Choroid plexus epithelial cell (primary cell): ENCODE data around the gene ITGB3.

Source experiments
- DNase-seq: peaks from one replicate; pipeline ENCODE4 v3.0.0-alpha.2; 2010; ENCODE audit warnings: low read depth
- H3K4me3 ChIP-seq: 2 replicates; pipeline ENCODE4 v1.5.1; 2011; ENCODE audit warnings: low read depth, mild to moderate bottlenecking, control low read depth, low read length, moderate library complexity
- TF ChIP-seq, protein P1 (sequence below): conservative IDR thresholded peaks from 2 replicates; pipeline ENCODE4 v1.5.1; 2011; ENCODE audit warnings: low read depth, mild to moderate bottlenecking, control low read depth, inconsistent platforms, low read length, moderate library complexity

The ITGB3 gene

DNA sequence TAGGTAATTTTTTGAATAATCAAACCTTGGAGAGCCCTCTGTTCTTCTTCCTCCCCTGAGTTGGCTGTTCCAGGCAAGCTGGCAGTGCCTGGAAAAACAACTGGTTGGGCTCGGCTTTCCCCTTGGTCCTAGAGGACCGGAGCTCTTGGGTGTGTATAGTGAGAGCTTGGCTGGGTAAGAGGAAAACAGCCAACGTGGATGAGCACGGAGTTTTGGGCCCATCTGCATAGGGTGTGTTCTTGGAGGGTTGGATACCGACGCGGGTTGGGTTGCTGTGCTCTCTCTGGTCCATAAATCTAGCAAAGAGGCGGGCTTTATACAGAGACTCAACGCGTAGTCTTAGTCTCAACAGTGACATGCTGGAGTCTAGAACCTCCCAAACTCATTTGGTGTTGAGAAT, 23.2 kb downstream of the ITGB3 start:
- peak; percentile 67 for DNase-seq
- TF ChIP-seq, protein P1, sequence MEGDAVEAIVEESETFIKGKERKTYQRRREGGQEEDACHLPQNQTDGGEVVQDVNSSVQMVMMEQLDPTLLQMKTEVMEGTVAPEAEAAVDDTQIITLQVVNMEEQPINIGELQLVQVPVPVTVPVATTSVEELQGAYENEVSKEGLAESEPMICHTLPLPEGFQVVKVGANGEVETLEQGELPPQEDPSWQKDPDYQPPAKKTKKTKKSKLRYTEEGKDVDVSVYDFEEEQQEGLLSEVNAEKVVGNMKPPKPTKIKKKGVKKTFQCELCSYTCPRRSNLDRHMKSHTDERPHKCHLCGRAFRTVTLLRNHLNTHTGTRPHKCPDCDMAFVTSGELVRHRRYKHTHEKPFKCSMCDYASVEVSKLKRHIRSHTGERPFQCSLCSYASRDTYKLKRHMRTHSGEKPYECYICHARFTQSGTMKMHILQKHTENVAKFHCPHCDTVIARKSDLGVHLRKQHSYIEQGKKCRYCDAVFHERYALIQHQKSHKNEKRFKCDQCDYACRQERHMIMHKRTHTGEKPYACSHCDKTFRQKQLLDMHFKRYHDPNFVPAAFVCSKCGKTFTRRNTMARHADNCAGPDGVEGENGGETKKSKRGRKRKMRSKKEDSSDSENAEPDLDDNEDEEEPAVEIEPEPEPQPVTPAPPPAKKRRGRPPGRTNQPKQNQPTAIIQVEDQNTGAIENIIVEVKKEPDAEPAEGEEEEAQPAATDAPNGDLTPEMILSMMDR, result no peak
- H3K4me3 ChIP-seq, result no peak overlapping the region

DNA sequence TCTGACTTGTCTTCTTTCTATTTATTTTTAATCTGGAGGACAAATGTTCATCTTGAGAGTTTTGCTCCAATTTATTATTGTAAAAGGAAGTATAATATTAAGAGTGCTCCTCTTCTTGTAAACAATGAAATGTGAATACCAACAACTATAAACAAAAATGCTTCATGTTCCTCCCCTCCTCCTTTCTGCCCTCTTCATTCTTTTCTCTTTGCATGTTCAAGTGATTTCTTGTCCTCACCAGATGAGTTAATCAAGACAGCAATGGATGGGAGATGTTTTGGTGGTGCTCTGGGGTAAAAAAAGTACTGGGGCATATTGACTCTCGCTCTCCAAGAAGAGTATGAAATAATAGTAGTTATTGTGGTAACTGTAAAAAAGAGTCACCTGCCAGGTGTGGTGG, 24.3 kb downstream of the ITGB3 start:
- TF ChIP-seq, protein P1, result no peak
- H3K4me3 ChIP-seq, result no peak overlapping the region
- peak; percentile 38 for DNase-seq

DNA sequence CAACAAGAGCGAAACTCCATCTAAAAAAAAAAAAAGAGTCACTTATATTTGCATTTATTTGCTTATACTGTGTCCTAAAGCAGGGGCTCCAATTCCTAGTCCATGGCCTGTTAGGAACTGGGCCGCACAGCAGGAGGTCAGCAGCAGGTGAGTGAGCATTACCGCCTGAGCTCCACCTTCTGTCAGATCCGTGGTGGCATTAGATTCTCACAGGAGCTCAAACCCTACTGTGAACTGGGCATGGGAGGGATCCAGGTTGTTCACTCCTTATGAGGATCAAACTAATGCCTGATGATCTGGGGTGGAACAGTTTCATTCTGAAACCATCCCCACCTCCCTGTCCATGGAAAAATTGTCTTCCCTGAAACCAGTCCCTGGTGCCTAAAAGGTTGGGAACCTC, 24.9 kb downstream of the ITGB3 start:
- TF ChIP-seq, protein P1, result no peak
- DNase-seq, result no peak
- no peak overlapping the region for H3K4me3 ChIP-seq

DNA sequence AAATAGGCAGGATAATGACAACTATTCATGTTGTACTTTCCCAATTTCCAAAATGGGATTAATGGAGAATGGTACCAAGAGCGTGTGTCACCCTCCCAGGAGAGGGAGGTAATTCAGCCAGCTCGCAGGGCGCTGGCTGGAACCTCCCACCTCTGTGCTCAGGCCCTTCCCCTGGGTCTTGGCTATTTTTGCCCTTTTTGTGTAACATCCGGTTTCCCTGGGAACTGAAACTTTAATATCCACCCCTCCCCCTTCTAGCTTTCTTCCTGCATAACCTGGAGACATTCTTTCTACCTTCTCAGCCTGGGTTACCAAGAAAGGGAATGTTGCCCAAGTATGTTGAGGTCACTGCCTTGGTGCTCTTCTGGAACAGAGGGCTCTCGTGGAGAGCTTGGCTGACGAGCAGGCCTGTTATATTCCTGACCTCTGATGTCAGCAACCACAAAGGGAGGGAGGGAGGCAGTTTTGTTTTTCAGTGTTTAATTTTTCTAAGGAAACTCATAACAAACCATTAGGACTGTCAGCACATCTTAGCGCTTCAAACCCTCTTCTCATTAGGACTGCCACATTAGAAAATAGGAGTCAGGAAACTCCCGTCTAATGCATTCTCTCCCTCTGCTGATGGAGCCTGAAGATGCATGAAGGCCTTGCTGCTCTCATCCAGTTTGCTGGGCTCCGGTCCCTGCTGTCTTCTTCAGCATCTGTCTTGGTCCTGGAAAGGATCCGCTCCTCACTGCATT, 25.6 kb downstream of the ITGB3 start:
- peak; percentile 99 for DNase-seq
- no peak overlapping the region for H3K4me3 ChIP-seq
- TF ChIP-seq, protein P1, result peak; percentile 50

DNA sequence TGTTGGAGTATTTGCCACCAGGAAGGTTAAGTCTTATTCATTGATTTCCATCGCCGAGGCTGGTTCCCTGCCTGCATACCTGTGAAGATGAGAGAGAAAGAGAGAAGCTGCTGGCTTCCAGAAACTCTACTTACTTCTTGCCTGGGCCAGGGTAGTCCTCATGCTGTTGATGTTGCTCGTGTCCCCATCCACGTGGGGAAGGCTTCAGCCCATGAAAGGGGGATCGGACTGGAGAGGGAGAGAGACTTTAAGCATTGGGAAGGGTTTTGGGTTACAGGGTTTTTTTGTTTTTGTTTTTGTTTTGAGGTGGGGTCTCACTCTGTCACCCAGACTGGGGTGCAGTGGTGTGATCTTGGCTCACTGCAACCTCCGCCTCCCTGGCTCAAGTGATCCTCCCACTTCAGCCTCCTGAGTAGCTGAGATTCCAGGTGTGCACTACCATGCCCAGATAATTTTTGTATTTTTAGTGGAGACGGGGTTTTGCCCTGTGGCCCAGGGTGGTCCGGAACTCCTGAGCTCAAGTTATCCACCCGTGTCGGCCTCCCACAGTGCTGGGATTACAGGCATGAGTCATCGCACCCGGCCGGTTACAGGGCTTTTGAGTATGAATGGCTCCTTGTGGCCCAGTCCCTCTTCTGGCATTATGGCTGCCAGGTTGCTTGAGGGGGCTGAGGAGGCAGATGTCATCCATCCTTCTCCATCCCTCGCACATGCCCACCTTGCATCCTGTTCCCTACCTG, 26.6 kb downstream of the ITGB3 start:
- TF ChIP-seq, protein P1, result no peak
- H3K4me3 ChIP-seq, result no peak overlapping the region
- DNase-seq, result peak; percentile 73

DNA sequence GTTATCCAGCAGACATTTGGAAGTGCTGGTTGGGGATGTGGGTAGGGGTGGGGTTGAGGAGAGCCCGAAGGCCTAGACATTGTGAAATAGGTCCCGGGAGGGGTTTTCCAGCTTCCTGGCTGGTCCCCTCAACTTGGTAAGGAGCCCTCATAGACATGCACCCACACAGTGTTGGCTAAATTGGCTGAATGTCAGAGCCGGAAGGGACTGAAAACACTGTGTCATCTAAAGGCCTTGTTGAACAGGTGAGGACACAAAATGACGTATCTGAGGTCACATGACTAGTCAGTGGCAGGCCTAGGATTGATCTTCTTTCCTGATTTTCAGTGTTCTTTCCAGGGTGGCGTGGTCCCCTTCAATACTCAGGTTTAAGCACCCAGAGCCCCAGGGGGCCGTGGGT, 27.6 kb downstream of the ITGB3 start:
- TF ChIP-seq, protein P1, result no peak
- no peak for DNase-seq

DNA sequence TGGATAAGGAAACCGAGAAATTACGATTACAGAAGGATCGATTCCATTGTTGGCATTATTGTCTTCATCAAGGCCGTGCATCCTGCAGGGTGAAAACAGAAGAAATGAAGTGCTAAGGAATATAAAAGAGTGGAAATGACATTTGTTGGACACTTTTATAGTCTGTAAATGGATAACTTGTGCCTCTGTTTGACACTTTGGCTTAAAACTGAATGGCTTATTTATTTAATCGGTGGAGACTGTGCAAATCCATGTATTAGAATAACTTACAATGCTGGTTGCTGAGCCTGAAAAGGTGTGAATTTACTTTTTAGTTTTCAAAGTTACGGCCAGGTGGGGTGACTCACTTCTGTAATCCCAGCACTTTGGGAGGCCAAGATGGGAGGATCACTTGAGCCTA, 31.4 kb downstream of the ITGB3 start:
- H3K4me3 ChIP-seq, result no peak overlapping the region
- TF ChIP-seq, protein P1, result no peak
- no peak for DNase-seq

More for the DNA sequence above, 27.6 kb downstream of the ITGB3 start:
- H3K4me3 ChIP-seq, result no peak overlapping the region
